ENCODE measurements around the gene PDZD7. TPM values are rescaled to one million over a fixed set of nuclear protein-coding genes. Genes with fewer than 3 reads are reported as not detected.

The PDZD7 gene
- total RNA-seq, 1 donor from 2014 or later: 0.27 TPM

GRCh38 chr10:101006593-101007098 is 24.3 kb downstream of the PDZD7 start:
- intact Hi-C loops (cut with micrococcal nuclease): no loop called here
- Histone ChIP-seq H3K27me3 (ENCODE audit: low read depth) (no peaks in the 10 kb centered on the region), H3K9me3 (replicated peaks) (no peaks in the 10 kb centered on the region), H3K27ac (replicated peaks) (peak overlapping the region; percentile 76), H3K4me3 (no peak overlapping the region), H3K4me1 (peaks cover 77% of the 10 kb centered on the region), H3K36me3 (peaks cover 50% of the 10 kb centered on the region)
- no peak for TF ChIP-seq CTCF (IDR thresholded peaks at IDR 0.05; ENCODE audit: borderline replicate concordance)
- no peak for DNase-seq

- TF ChIP-seq CTCF (IDR thresholded peaks at IDR 0.05; ENCODE audit: borderline replicate concordance): no peak
- Histone ChIP-seq H3K36me3 (peaks cover 50% of the 10 kb centered on the region), H3K4me1 (peaks cover 81% of the 10 kb centered on the region), H3K27me3 (ENCODE audit: low read depth) (no peaks in the 10 kb centered on the region), H3K4me3 (no peak overlapping the region), H3K9me3 (replicated peaks) (no peaks in the 10 kb centered on the region), H3K27ac (replicated peaks) (peak overlapping the region; percentile 76)
- intact Hi-C loops (cut with micrococcal nuclease): no loop called here
- DNase-seq: no peak
Measured at GRCh38 chr10:101005869-101006567, 24.9 kb downstream of the PDZD7 start.

- Histone ChIP-seq H3K36me3 (peaks cover 50% of the 10 kb centered on the region), H3K27me3 (ENCODE audit: low read depth) (no peaks in the 10 kb centered on the region), H3K9me3 (replicated peaks) (no peaks in the 10 kb centered on the region), H3K4me1 (peaks cover 87% of the 10 kb centered on the region), H3K27ac (replicated peaks) (peak overlapping the region; percentile 76), H3K4me3 (no peak overlapping the region)
- no peak for DNase-seq
- no peak for TF ChIP-seq CTCF (IDR thresholded peaks at IDR 0.05; ENCODE audit: borderline replicate concordance)
- intact Hi-C loops (cut with micrococcal nuclease): no loop called here
Measured at GRCh38 chr10:101005361-101005760, 25.6 kb downstream of the PDZD7 start.

- peaks cover 95% of the 10 kb centered on the region for H3K4me1 ChIP-seq
- H3K36me3 ChIP-seq: peaks cover 50% of the 10 kb centered on the region
- no peaks in the 10 kb centered on the region for H3K9me3 ChIP-seq (replicated peaks)
- DNase-seq: no peak
- no peak overlapping the region for H3K4me3 ChIP-seq
- TF ChIP-seq CTCF (IDR thresholded peaks at IDR 0.05; ENCODE audit: borderline replicate concordance): no peak
- intact Hi-C loops (cut with micrococcal nuclease): no loop called here
- H3K27me3 ChIP-seq (ENCODE audit: low read depth): no peaks in the 10 kb centered on the region
- H3K27ac ChIP-seq (replicated peaks): peak overlapping the region; percentile 76
Measured at GRCh38 chr10:101003639-101004206, 27.2 kb downstream of the PDZD7 start.

GRCh38 chr10:101002456-101002855 is 28.5 kb downstream of the PDZD7 start:
- Histone ChIP-seq H3K9me3 (replicated peaks) (no peaks in the 10 kb centered on the region), H3K27ac (replicated peaks) (peak overlapping the region; percentile 100), H3K27me3 (ENCODE audit: low read depth) (no peaks in the 10 kb centered on the region), H3K4me3 (peak overlapping the region; percentile 96), H3K36me3 (peaks cover 49% of the 10 kb centered on the region), H3K4me1 (peaks cover 95% of the 10 kb centered on the region)
- intact Hi-C loops (cut with micrococcal nuclease): no loop called here
- no peak for TF ChIP-seq CTCF (IDR thresholded peaks at IDR 0.05; ENCODE audit: borderline replicate concordance)
- DNase-seq: no peak
